SK-N-SH treated with all-trans-retinoic acid at 6 μM for 48 hours (cell line): ENCODE data around the gene LTF.

Experiments
- ARNTL ChIP-seq: fragments of 450-650 bp; formaldehyde crosslinking; IDR thresholded peaks from 2 replicates; pipeline ENCODE4 v1.5.0; 2020; ENCODE audit warnings: low read depth, mild to moderate bottlenecking, moderate library complexity, borderline replicate concordance
- OSR1 ChIP-seq: fragments of 250-450 bp; sonication (Bioruptor Pico); IDR thresholded peaks from 2 replicates; pipeline ENCODE4 v1.8.0; 2022; ENCODE audit warnings: moderate library complexity, mild to moderate bottlenecking, inconsistent platforms
- PATZ1 ChIP-seq: fragments of 250-450 bp; sonication (Bioruptor Pico); IDR thresholded peaks from 2 replicates; pipeline ENCODE4 v1.8.0; 2020; ENCODE audit warnings: mild to moderate bottlenecking, moderate library complexity, borderline replicate concordance
- POU6F1 ChIP-seq: fragments of 250-450 bp; sonication (Bioruptor Pico); IDR thresholded peaks from 2 replicates; pipeline ENCODE4 v1.8.0; 2021; ENCODE audit warnings: low read depth, mild to moderate bottlenecking, moderate library complexity, borderline replicate concordance
- ZFP3 ChIP-seq: fragments of 250-450 bp; sonication (Bioruptor Pico); IDR thresholded peaks from 2 replicates; pipeline ENCODE4 v1.5.0; 2020; ENCODE audit warnings: mild to moderate bottlenecking, moderate library complexity

GRCh38 chr3:46400846-46401245, 63.9 kb downstream of the LTF start:
- TF ChIP-seq ARNTL (CRISPR knock-in tag) (no peak), POU6F1 (CRISPR knock-in tag) (no peak), OSR1 (CRISPR knock-in tag) (no peak), ZFP3 (CRISPR knock-in tag) (no peak), PATZ1 (CRISPR knock-in tag) (no peak)
